ENCODE results near the gene SAMSN1.

DNA sequence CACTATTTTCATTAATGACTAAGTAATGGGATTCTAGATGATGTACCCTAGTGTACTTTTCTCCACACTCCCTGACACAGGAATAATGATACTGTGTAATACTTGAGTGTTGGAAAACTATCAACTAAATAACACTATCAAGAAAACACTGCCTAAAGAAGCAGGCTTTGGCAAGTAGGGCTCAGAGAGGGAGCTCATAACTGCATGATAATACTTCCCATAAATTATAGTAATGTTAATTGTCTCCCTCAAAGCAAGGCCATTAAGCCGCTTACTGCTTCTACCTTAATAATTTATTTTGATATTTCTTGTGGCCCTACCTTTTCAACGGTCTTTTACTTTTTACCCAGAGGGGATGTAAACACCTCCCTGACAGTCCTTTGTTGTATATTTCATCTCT is 69.0 kb downstream of the SAMSN1 start:
- TF ChIP-seq, protein P1, sequence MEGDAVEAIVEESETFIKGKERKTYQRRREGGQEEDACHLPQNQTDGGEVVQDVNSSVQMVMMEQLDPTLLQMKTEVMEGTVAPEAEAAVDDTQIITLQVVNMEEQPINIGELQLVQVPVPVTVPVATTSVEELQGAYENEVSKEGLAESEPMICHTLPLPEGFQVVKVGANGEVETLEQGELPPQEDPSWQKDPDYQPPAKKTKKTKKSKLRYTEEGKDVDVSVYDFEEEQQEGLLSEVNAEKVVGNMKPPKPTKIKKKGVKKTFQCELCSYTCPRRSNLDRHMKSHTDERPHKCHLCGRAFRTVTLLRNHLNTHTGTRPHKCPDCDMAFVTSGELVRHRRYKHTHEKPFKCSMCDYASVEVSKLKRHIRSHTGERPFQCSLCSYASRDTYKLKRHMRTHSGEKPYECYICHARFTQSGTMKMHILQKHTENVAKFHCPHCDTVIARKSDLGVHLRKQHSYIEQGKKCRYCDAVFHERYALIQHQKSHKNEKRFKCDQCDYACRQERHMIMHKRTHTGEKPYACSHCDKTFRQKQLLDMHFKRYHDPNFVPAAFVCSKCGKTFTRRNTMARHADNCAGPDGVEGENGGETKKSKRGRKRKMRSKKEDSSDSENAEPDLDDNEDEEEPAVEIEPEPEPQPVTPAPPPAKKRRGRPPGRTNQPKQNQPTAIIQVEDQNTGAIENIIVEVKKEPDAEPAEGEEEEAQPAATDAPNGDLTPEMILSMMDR (IDR thresholded peaks at IDR 0.05): no peak
- no peak for TF ChIP-seq POLR2A (IDR thresholded peaks at IDR 0.05)

Data from uterus (tissue), 2 donors.